ENCODE results near the gene EPM2AIP1.
A peak's percentile ranks its signal among the peaks of the same experiment; 100 is the strongest.
"Not testable (repeated sequence)": the region's sequence is repeated elsewhere in the genome, so short reads cannot be mapped to it uniquely, and the experiment has no call there.

The EPM2AIP1 gene

GRCh38 chr3:36991923-36992805, 767 bp downstream of the EPM2AIP1 start:
- no peak for DNase-seq

DNA sequence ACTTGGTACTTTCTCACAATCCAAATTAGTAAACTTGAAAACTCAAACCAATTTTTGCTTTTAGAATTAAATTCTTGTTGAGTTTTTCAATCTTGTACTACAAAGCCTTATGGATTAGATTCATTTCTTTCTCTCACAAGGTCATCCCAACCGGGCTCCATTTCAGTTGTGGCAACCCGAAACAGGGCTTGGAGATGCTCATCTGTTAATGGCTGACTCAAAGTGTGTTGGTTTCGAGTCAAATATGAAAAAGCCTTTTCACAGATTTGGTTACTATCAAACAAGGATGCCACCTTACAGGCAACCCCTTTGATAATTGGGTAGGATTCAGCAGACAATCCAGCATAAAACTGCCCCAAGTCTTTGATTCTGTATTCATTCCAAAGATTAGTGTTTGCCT, 1.8 kb downstream of the EPM2AIP1 start:
- peak; percentile 52 to 55 for DNase-seq

DNA sequence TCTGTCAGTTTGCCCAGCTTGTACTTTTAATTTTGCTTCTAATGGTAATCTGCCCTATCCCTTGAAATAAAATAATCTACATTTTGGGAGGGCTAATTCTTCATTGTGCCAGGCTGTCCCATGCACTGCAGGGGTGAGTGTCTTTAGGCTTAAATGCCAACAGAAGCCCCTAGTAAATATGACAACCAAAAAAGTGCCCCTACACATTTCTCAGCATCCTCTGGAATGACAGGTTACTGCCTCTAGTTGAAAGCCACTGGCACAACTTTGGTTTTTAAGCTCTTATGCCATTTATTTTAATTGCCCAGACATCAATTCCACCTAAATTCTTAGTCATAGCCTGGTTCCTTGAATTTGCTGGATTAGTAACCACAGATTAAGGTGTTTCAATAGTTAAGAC, 3.4 kb downstream of the EPM2AIP1 start:
- no peak for DNase-seq

GRCh38 chr3:36989005-36989404, 3.9 kb downstream of the EPM2AIP1 start:
- DNase-seq: no peak

GRCh38 chr3:36988356-36988755, 4.6 kb downstream of the EPM2AIP1 start:
- no peak for DNase-seq

- no peak for DNase-seq
Observed at GRCh38 chr3:36981006-36981405, 11.9 kb downstream of the EPM2AIP1 start.

- DNase-seq: no peak
Observed at GRCh38 chr3:36973139-36973538, 19.8 kb downstream of the EPM2AIP1 start.

- DNase-seq: no peak
Observed at GRCh38 chr3:36972163-36972562, 20.8 kb downstream of the EPM2AIP1 start.

DNA sequence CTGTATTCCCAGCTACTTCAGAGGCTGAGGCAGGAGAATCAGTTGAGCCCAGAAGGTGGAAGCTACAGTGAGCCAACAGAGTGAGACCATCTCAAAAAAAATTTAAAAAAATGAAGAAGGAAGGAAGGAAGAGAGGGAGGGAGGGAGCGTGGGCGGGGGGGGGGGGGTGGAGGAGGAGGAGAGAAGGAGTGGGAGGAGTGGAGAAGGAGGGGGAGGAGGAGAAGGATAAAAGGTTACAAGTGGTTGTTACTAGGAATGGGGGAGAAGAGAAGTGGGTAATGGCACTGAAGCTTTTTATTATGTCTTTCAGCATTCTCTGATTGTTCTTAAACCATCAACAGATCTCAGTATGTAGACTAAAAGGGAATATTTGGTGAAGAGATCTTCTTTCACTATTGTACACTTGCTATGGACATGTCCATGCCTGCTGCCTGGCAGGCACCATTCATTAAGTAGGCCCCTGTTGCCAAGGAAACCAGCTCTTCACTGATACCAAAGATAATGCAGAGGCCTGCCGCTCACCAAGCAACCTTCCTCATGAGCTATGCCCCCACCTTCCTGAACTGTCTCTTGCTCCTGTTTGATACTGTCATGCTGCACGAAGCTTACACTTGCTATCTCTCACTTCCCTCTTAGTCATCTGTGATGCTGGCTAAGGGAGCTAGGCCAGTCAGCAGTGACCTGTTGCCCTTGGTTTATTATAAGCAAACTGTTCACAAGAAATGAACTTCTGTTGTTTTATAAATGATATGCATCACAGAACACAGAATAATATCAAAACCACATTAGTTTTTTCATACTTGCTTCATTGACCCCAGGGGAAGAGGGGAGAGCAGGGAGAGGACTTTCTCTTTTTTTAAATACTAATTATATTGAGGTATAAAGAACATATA, 23.1 kb downstream of the EPM2AIP1 start:
- peak; percentile 35 to 49 for DNase-seq

- no peak for DNase-seq
Observed at GRCh38 chr3:36969085-36969484, 23.8 kb downstream of the EPM2AIP1 start.

DNA sequence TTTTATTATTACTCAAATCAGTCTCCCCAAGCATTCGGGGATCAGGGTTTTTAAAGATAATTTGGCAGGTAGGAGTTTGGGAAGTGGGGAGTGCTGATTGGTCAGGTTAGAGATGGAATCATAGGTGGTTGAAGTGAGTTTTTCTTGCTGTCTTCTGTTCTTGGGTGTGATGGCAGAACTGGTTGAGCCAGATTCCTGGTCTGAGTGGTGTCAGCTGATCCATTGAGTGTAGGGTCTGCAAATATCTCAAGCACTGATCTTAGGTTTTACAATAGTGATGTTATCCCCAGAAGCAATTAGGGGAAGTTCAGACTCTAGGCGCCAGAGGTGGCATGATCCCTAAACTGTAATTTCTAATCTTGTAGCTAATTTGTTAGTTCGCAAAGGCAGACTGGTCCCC, 27.5 kb downstream of the EPM2AIP1 start:
- DNase-seq: no peak

GRCh38 chr3:36964817-36965216, 28.1 kb downstream of the EPM2AIP1 start:
- no peak for DNase-seq

- DNase-seq: no peak
Observed at GRCh38 chr3:36964331-36964730, 28.6 kb downstream of the EPM2AIP1 start.

- DNase-seq: not testable (repeated sequence)
Observed at GRCh38 chr3:36963008-36963407, 29.9 kb downstream of the EPM2AIP1 start.

DNA sequence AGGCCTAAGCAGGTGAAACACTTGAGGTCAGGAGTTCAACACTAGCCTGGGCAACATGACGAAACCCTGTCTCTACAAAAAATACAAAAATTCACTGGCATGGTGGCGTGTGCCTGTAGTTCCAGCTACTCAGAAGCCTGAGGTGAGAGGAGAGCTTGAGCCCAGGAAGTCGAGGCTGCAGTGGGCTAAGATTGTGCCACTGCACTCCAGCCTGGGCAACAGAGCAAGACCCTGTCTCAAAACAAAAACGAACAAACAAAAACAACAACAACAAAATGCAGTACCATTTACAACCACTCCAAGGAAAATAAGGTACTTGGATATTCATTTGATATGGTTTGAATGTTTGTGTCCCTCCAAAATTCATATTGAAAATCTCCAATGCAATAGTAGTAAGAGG, 32.4 kb downstream of the EPM2AIP1 start:
- no peak for DNase-seq

DNA sequence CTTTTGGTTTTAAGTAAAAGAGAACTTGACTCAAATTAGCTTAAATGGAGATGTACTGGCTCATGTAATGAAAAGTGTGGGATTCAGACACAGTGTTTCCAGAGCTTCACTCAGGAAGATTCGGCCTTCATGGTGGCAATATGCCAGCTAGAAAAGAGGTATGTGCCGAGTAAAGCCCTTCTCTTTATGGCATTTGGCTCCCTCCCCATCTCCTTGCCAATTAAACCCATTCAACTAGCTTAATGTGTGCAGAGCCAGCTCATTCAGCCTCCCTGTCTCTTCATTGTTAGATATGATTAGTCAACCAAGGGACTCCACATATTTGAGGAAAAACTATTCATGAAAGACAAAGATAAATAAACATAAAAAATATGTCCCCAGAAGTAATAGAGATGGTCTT, 33.1 kb downstream of the EPM2AIP1 start:
- DNase-seq: no peak

- DNase-seq: no peak
Observed at GRCh38 chr3:36957862-36958686, 34.9 kb downstream of the EPM2AIP1 start.

GRCh38 chr3:36957063-36957462, 35.9 kb downstream of the EPM2AIP1 start:
- DNase-seq: no peak

DNA sequence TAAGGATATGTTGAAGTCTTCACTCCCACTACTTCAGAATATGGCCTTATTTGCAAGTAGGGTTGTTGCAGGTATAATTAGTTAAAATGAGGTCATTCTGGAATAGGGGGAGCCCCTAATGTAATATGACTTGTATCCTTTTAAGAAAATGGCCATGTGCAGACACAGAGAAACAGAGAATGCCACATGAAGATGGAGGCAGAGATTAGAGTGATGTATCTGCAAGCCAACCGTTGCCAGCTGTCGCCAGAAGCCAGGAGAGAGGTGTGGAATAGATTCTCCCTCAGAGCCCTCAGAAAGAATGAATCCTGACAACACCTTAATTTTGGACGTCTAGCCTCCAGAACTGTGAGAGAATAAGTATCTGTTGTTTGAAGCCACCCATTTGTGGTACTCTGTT, 36.8 kb downstream of the EPM2AIP1 start:
- no peak for DNase-seq

DNA sequence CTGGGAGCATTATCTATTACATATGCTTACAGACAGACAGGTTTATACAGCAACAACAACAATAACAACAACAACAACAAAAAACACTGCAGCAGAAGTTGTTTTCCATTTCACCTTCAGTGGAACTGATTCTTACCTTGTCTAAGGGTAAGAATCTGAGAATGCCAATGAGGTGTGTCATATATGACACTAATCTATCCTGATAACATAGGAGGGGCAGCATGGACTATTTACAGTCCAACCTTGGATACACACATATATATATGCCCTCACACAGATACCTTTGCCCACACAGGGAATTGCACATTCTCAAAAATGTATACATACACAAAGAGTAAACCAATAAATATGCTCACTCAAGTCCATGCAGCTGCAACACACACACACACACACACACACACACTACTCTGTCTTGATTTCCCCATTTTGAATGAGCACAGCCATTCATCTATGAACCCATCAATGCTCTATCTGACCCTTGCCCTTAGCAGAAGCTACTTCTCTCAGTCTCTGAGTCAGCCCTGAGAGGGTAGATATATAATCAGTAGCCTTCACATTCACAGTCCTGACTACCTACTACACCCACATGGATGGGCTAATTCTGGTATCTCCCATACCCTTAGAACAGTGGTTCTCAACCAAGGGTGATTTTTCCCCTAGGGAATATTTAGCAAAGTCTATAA, 38.3 kb downstream of the EPM2AIP1 start:
- DNase-seq: no peak

- DNase-seq: not testable (repeated sequence)
Observed at GRCh38 chr3:36947814-36948213, 45.1 kb downstream of the EPM2AIP1 start.

DNA sequence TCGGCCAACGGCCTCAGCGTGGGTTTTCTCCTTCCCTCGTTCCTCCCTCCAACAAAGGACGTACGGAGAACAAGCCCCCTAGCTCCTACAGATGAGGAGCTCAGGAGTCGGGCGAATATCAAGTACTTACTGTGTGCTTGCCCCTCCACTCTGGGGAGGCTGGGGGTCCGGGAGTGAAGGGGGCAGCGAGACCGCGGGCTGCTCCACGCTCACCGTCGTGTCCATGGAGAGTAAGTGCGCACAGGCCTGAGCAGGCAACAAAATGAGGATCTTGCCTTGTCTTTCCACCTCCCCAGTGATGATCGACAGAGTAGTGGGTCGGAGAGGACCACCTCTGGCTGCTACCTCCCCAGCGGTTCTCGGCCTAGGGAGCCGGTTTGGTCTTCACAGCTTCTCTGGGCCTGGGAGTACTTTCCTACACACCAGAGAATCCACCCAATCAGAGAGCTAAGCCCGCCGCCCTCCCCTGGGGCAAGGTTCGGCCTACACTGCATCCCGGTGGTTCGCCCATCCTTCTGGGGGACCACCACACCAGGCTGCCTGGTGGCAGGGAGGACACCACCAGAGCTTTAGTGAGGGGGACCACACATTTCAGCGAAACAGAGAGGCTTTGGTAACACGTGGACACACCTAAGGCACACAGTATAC, 47.5 kb downstream of the EPM2AIP1 start:
- DNase-seq: peak in 1 of 2 experiments; percentile 20
